GM18868 (cell line): ENCODE data around the gene MYT1.

Source experiments
- ATAC-seq: cut with Tn5 transposase; IDR thresholded peaks from one replicate; pipeline ENCODE4 v1.9.1; 2021; ENCODE audit warnings: mild to moderate bottlenecking, moderate library complexity; ENCODE audit not compliant: unreplicated experiment

Gene MYT1

DNA sequence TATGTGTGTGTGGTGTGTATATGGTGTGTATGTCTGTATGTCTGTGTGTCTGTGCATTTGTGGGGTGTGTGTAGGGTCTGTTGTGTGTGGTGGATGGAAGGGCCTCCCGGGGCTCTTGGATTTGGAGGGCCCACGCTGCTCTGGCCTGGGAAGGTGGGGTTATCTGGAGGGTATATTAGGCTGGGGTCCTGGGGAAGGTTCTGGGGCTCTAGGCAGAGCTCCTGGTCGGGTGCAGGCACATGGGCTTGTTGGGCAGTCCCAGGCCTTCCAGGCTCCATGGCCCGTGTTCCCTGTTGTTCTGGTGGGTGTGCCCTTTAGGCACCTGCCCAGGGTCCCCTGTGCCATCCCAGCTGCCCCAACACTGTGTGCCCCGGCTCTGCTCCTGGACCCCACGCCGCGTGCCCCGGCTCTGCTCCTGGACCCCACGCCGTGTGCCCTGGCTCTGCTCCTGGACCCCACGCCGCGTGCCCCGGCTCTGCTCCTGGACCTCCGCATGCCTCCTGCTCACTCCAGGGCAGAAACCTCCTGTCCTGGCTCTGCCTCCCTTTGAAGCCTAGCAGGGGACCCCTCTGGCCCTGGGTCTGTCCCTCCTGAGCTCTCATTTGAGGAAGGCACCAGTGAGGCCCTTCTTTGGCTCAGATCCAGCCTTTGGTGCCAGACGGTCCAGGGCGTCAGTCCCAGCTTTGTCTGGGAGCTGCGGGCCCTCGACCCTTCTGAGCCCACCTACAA lies 10.2 kb upstream of the MYT1 start:
- ATAC-seq, result no peak

DNA sequence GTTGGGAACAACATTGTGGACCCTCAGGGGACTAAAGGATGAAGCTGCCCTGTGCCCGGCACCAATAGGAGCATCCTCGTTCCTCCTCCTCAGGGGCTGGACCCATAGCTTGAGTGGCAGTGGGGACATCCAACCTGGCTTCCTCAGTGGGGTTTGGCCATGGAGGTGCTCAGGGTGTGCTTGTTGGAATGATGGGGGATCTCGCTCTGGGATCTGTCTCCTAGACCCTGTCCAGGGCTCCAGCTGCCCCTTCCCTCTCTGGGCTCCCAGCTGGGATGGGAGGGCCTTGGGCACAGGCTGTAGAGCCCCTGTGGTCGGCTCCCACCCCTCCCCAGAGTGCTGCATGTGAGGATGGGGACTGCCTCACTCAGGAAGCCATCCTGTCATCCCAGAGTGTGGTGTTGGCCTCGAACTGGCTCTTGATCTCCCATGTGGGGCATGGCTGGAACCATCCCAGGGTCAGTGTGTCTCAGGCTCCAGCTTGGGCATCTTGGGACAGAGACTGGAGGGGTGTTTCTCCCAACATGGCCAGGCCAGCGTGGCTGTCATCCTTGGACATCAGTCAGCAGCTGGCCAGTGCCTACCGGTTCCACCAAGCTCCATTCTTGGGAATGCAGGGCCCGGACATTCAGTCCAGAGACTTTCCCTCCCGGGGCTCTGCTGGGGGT lies 9.5 kb upstream of the MYT1 start:
- no peak for ATAC-seq

- no peak for ATAC-seq
Measured at GRCh38 chr20:64155258-64156135, 8.8 kb upstream of the MYT1 start.

- ATAC-seq, result no peak
Measured at GRCh38 chr20:64156136-64156885, 7.9 kb upstream of the MYT1 start.

DNA sequence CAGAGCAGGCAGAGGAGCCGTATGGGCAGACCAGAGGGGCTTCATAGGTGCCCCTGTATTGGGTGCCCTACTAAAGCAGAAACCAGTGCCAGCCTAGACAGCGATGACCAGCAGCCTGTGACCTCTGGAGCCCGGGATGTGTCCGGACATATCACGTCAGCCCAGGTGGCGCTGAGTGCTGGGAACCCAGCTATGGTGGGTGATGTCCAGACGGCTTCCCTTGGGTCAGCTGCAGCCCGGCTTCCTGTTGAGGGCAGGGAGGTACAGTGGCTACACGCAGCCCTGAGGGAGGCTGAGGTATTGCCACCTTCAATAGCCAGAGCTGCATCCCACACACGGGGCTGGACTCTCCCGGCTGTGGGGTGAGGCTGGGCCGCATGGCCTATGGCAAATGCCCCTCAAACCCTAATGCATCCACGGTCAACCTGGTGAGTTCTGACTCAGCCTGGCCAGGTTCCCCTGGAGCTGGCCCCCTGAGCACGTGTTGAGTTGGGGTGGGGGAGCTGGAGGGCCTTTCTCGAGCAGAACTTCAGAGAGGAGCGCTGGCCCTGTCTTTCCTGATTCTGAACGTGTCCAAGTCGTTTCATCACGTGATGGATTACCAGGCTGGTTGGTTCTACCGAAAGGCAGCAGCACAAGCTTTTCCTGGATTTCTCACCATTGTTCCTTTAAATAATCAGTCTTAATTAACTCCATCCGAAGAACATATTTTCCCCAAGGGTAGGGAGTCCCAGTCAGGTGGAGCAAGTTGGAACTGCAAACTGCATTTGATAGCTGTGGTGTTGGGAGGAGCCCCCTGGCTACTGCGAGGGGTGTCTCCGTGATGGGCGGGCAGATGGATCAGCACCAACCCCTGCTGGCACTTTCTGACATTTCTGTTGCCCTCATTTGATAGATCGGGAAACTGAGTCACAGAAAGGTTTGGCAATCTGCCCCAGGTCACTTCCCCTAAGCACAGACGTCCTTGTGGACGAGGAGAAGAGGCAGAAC lies 7.1 kb upstream of the MYT1 start:
- ATAC-seq, result no peak

DNA sequence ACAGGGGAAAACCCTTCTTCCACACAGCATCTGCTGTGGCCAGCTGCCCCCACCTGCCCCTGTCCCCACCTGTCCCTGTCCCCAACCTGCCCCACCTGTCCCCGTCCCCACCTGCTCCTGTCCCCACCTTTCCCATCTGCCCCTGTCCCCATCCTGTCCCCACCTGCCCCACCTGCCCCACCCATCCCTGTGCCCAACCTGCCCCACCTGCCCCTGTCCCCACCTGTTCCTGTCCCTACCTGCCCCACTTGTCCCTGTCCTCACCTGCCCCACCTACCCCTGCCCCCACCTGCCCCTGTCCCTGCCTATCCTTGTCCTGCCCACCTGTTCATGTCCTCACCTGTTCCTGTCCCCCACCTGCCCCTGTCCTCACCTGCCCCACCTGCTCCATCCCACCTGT lies 6.4 kb upstream of the MYT1 start:
- ATAC-seq, result no peak

- no peak for ATAC-seq
Measured at GRCh38 chr20:64158346-64159285, 5.6 kb upstream of the MYT1 start.

- no peak for ATAC-seq
Measured at GRCh38 chr20:64159286-64159680, 5.0 kb upstream of the MYT1 start.

DNA sequence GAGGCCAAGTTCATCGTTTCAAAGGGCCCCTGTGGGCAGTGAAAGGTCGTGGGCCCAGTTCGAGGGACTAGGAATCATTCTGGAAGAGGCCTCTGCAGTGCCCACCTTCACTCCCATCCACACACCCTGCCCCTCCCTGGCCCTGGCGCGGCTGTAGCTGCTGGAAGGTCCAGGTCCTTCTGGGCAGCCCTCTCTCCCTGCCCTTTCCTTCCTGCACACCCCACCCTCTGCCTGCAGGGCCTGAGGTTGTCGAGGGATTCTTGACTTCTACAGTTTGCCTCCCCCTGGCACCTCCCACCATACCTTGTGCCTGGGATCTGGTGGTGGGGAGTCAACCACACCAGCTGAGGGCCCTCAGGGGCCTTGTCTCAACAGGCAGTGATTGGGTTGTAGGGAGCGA lies 4.5 kb upstream of the MYT1 start:
- ATAC-seq, result no peak

DNA sequence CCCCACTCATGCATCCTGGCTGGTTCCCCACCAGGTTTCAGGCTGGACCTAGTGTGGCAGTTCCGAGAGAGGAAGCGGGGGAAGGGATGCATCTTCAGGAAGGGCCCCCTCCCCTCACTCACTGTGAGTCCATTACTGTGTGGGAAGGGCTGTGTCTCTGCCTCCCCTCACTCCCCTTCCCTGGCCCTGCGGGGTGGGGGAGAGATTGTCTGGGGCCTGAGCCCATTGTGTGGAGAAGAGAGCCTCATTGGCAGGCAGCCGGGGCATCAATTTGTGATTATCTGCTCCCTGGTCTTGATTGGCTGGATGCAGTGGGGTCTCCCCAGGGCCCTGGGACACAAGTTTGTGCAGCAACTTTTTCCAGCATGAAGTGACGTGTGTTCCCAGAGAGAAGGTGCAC lies 4.1 kb upstream of the MYT1 start:
- no peak for ATAC-seq

DNA sequence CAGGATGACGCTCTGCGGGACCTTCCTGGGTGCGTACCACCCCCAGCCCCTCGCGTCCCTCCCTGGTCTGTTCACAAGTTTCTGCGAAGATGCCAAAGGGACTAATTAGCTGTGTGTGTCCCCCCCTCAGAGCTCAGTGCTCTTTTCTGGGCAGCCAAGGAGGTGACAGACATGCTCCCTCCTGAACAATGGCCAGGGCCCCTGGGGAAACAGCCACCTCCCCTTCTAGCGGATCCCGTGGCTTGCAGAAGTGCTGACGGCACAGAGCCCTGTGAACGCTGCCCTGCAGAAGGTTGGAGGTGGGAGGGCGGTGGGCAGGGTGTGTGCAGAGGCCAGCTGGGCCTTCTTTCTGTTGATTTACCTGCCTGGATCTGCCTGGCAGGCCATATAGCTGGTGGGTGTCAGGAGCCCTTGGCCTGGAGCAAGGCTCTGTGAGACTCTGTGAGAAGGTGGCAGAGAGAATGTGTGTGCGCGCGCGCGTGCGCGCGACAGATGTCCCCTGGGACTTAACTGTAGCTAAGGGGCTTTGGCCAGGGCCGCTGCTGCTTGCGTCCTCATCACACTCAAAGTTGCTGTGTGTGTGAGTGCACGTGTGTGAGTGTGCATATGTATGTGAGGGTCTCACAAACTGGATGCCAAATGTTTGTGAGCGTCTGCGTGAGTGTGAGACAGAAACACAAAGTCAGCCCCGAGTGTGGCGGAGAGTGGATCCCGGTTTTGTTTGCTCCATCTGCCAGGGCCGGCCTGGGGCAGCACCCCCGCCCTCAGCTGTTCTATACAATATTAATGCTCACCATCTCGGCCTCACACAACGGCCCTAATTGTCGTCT lies 3.5 kb upstream of the MYT1 start:
- ATAC-seq, result no peak

- no peak for ATAC-seq
Measured at GRCh38 chr20:64161356-64162238, 2.7 kb upstream of the MYT1 start.

- ATAC-seq, result no peak
Measured at GRCh38 chr20:64162239-64162910, 1.9 kb upstream of the MYT1 start.

GRCh38 chr20:64163776-64164122 lies 503 bp upstream of the MYT1 start:
- ATAC-seq, result no peak

DNA sequence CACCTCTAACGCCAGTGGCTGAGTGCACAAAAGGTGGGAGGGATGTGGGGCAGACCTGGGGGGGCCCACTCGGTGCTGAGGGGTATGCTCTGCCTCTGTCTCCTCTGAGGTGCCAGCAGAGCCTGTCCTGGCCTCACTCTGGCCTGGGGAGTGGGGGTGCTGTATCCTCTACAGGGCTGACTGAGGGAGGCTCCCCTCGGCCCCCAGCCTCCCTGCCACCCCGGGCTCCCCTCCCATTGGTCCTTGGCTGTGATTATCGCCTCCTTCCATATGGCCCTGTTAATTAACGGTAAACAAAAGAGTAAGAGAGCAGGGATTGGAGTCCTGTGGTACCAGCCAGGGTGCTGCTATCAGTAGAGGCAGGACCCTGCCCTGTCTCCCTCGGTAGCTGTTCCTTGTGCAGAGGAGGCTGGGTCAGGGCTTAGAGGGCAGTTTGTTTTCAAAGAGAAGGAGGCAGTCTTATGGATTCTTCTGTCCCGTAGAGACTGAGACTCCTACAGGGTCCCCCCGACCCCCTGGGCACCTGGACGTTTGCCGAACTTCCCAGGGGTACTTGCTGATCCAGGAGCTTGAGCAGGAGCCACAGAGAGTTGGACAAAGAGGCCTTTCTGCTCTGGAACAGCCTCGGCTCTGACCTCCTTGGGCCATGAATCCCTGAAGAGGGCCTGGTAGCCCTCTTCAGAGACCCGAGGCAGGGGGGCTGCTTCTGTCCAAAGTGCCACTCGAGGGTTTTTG lies 1.8 kb downstream of the MYT1 start:
- no peak for ATAC-seq
